A549 (cell line): Measurements from ENCODE around the gene UHRF1. TPM values are rescaled to one million over a fixed set of nuclear protein-coding genes. Genes with fewer than 3 reads are reported as not detected.

Experiments
- ATAC-seq, 2 experiments: fragments of 200-7000 bp in 1 of 2; fragments of >200 bp in 1 of 2; cut with Nextera tagmentation in 1 of 2; cut with Tn5 transposase in 1 of 2; 3 replicates each; pipeline versions ENCODE4 v1.8.0 to v1.9.1; 2018 to 2020; ENCODE audit warnings: mild to moderate bottlenecking in 1 of 2, moderate library complexity in 1 of 2
- CTCF ChIA-PET: fragments of 300-600 bp; sonication (Branson Sonifier 250); formaldehyde crosslinking; extraction: SDS; loops from one replicate; lab custom pipeline; 2021; ENCODE audit warnings: antibody characterized with exemption, inconsistent platforms; lab: Yijun Ruan, JAX
- POLR2A ChIA-PET: fragments of 350-600 bp; formaldehyde crosslinking; extraction: SDS; loops from one replicate; lab custom pipeline; 2021; ENCODE audit warnings: antibody characterized with exemption, inconsistent platforms; lab: Yijun Ruan, JAX
- DNase-seq, 2 experiments: peaks; one replicate each; pipeline versions ENCODE4 v3.0.0 to v3.0.0-alpha.2; 2011 to 2016; ENCODE audit warnings: low read depth in 1 of 2, low spot score in 1 of 2
- FAIRE-seq: peaks from 2 replicates; lab custom pipeline; 2011; peaks lifted over from hg19 to GRCh38; lab: Jason Lieb, UNC
- H3K27ac ChIP-seq, 2 experiments: fragments of >200 bp; sonication (Bioruptor Twin); formaldehyde crosslinking; 3 replicates each; pipeline ENCODE4 v1.5.1; 2016 to 2017
- H3K4me1 ChIP-seq: fragments of >200 bp; sonication (Bioruptor Twin); formaldehyde crosslinking; 3 replicates; pipeline ENCODE4 v1.6.1; 2016
- H3K4me2 ChIP-seq: fragments of >200 bp; sonication (Bioruptor Twin); formaldehyde crosslinking; 3 replicates; pipeline ENCODE4 v1.6.1; 2016
- H3K4me3 ChIP-seq: fragments of >200 bp; sonication (Bioruptor Twin); formaldehyde crosslinking; 3 replicates; pipeline ENCODE4 v1.5.1; 2016
- H3K9me3 ChIP-seq: fragments of >200 bp; sonication (Bioruptor Twin); formaldehyde crosslinking; 3 replicates; pipeline ENCODE4 v1.6.1; 2016
- CEBPB ChIP-seq, 2 experiments: fragments of >200 bp in 1 of 2; sonication (Bioruptor Twin) in 1 of 2; formaldehyde crosslinking in 1 of 2; IDR thresholded peaks; 2 replicates each; pipeline ENCODE4 v1.6.1; 2012 to 2016
- CHD4 ChIP-seq: fragments of 200-600 bp; sonication (generic); IDR thresholded peaks from 2 replicates; pipeline ENCODE4 v1.6.1; 2016; ENCODE audit warnings: antibody characterized with exemption, mild to moderate bottlenecking, borderline replicate concordance
- EHF ChIP-seq: fragments of 250-450 bp; sonication (Bioruptor Pico); IDR thresholded peaks from 2 replicates; pipeline ENCODE4 v1.5.0; 2020; ENCODE audit warnings: mild to moderate bottlenecking
- EP300 ChIP-seq, 2 experiments: fragments of >200 bp; sonication (Bioruptor Twin); formaldehyde crosslinking; IDR thresholded peaks; 2 replicates in 1 of 2; 3 replicates in 1 of 2; pipeline ENCODE4 v1.6.1; 2016 to 2017
- ESRRA ChIP-seq: fragments of 150-350 bp; IDR thresholded peaks from 2 replicates; pipeline ENCODE4 v1.6.1; 2014; ENCODE audit warnings: mild to moderate bottlenecking, low read length, borderline replicate concordance
- FOSL2 ChIP-seq, 2 experiments: fragments of 450-650 bp in 1 of 2; fragments of >200 bp in 1 of 2; sonication (Bioruptor Twin) in 1 of 2; formaldehyde crosslinking; IDR thresholded peaks; 2 replicates each; pipeline versions ENCODE4 v1.5.0 to v1.6.1; 2016 to 2020; ENCODE audit warnings: mild to moderate bottlenecking in 1 of 2, moderate library complexity in 1 of 2
- HDAC2 ChIP-seq: fragments of 200-600 bp; sonication (generic); IDR thresholded peaks from 2 replicates; pipeline ENCODE4 v1.6.1; 2016
- KDM5A ChIP-seq: fragments of 200-600 bp; sonication (generic); IDR thresholded peaks from 2 replicates; pipeline ENCODE4 v1.6.1; 2016; ENCODE audit warnings: antibody characterized with exemption, mild to moderate bottlenecking
- MAFK ChIP-seq: fragments of 450-650 bp; IDR thresholded peaks from 2 replicates; pipeline ENCODE4 v1.6.1; 2014; ENCODE audit not compliant: partially characterized antibody
- MAZ ChIP-seq: fragments of 150-350 bp; IDR thresholded peaks from 2 replicates; pipeline ENCODE4 v1.6.1; 2014; ENCODE audit warnings: antibody characterized with exemption, low read depth, low read length, borderline replicate concordance
- MYC ChIP-seq: IDR thresholded peaks from 2 replicates; pipeline ENCODE4 v1.6.1; 2012; ENCODE audit warnings: mild to moderate bottlenecking, inconsistent platforms, low read length, improper control_type of control experiment, borderline replicate concordance
- PHF8 ChIP-seq: fragments of 200-600 bp; sonication (generic); IDR thresholded peaks from 2 replicates; pipeline ENCODE4 v1.6.1; 2016; ENCODE audit warnings: low read depth, mild to moderate bottlenecking, antibody characterized with exemption, moderate library complexity, borderline replicate concordance
- POLR2A ChIP-seq: IDR thresholded peaks from 2 replicates; pipeline ENCODE4 v1.6.1; 2012; ENCODE audit warnings: mild to moderate bottlenecking, low read length
- RAD21 ChIP-seq, 2 experiments: fragments of >200 bp in 1 of 2; sonication (Bioruptor Twin) in 1 of 2; formaldehyde crosslinking in 1 of 2; IDR thresholded peaks in 1 of 2; conservative IDR thresholded peaks in 1 of 2; 2 replicates in 1 of 2; 3 replicates in 1 of 2; pipeline ENCODE4 v1.6.1; 2012 to 2018; ENCODE audit warnings: inconsistent platforms in 1 of 2
- RARB ChIP-seq: fragments of 250-450 bp; sonication (Bioruptor Pico); IDR thresholded peaks from 2 replicates; pipeline ENCODE4 v1.8.0; 2021; ENCODE audit warnings: mild to moderate bottlenecking, moderate library complexity
- RFX5 ChIP-seq: fragments of 450-650 bp; IDR thresholded peaks from 2 replicates; pipeline ENCODE4 v1.7.1; 2014; ENCODE audit warnings: antibody characterized with exemption, mild to moderate bottlenecking, moderate library complexity
- SMC3 ChIP-seq: fragments of >200 bp; sonication (Bioruptor Twin); formaldehyde crosslinking; IDR thresholded peaks from 3 replicates; pipeline ENCODE4 v1.6.1; 2018; ENCODE audit warnings: inconsistent platforms
- TFCP2L1 ChIP-seq: fragments of 250-450 bp; sonication (Bioruptor Pico); IDR thresholded peaks from 2 replicates; pipeline ENCODE4 v1.5.0; 2021; ENCODE audit warnings: mild to moderate bottlenecking
- ZNF302 ChIP-seq: fragments of 250-450 bp; sonication (Bioruptor Pico); IDR thresholded peaks from 2 replicates; pipeline ENCODE4 v1.9.0; 2021; ENCODE audit warnings: inconsistent platforms, mild to moderate bottlenecking, moderate library complexity
- ZSCAN20 ChIP-seq: fragments of 250-450 bp; sonication (Bioruptor Pico); IDR thresholded peaks from 2 replicates; pipeline ENCODE4 v1.8.0; 2022; ENCODE audit warnings: mild to moderate bottlenecking, moderate library complexity
- WGBS: methylation state at CpG from one replicate; pipeline ENCODE4 v1.1.6; 2017; ENCODE audit errors: missing lambda C conversion rate; 5-methylcytosine and 5-hydroxymethylcytosine counted together
- polyA plus RNA-seq, 4 experiments: library from polyadenylated mRNA; depleted of rRNA in 3 of 4; stranded (reverse); fragments of >200 nt; fragmentation: RNase III in 1 of 4; extraction: RNeasy Plus Mini Kit Qiagen cat#74134 plus additional on column Dnase treatment in 1 of 4; gene quantifications; 2 replicates in 3 of 4; 3 replicates in 1 of 4; pipeline ENCODE4 v1.2.3, GENCODE V29; 2011 to 2017
- TF ChIP-seq, protein P1 (sequence below): fragments of >200 bp; sonication (Bioruptor Twin); formaldehyde crosslinking; IDR thresholded peaks from 3 replicates; pipeline ENCODE4 v1.6.1; 2016
- TF ChIP-seq, protein P2 (sequence below): IDR thresholded peaks from 2 replicates; pipeline ENCODE4 v1.6.1; 2012

UHRF1 gene
- polyA plus RNA-seq, 2 of the 4 experiments (the other 2 are of a cell fraction) = 7.2 to 52.3 TPM

GRCh38 chr19:4930664-4931063 is 21.4 kb downstream of the UHRF1 start:
- H3K9me3 ChIP-seq = no peaks in the 10 kb centered on the region
- ATAC-seq (no peak), FAIRE-seq (no peak), DNase-seq (no peak)
- peaks cover 11% of the 10 kb centered on the region; the same call in 2 of the 3 replicates for H3K4me1 ChIP-seq
- H3K27ac ChIP-seq = no peak overlapping the region
- ChIA-PET CTCF (interaction anchor here (0.6 kb wide), 1 partner anchor 58 kb away, joined by 3 read pairs; no protein-coding TSS in a partner anchor), POLR2A (no interaction called here)
- TF ChIP-seq RARB (CRISPR knock-in tag) (no peak), PHF8 (no peak), FOSL2 (IDR thresholded peaks at IDR 0.05) (no peak), FOSL2 (CRISPR knock-in tag; IDR thresholded peaks at IDR 0.05) (no peak), TFCP2L1 (CRISPR knock-in tag) (no peak), RAD21 (conservative IDR thresholded peaks at IDR 0.05 in 1 of 2, IDR thresholded peaks at IDR 0.05 in 1 of 2) (no peak), MYC (no peak), ZSCAN20 (CRISPR knock-in tag) (no peak)
- H3K4me3 ChIP-seq = no peak overlapping the region
- no peak overlapping the region for H3K4me2 ChIP-seq
- 92% methylated on average over 19 of the region's 28 CpGs for WGBS

GRCh38 chr19:4932711-4933110 is 23.4 kb downstream of the UHRF1 start:
- ATAC-seq = no peak

DNA sequence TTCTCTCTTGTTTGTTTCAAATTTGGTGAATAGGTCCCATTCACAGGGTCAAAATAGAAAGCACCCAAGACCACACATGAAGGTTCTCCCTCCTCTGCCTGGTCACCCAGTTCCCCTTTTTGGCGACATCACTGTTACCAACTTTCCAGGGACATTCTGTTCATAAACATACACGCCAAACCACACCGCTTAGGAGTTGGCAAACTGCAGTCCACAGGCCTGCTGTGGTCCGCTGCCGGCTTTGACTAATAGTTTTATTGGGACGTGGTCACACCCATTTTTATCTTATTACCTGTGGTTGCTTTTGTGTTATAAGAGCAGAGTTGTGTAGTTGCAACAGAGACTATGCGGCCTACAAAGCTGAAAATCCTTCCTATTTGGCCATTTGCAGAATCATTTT is 24.2 kb downstream of the UHRF1 start:
- DNase-seq = no peak
- 82% methylated on average over 7 of the region's 7 CpGs for WGBS
- ChIA-PET POLR2A (no interaction called here), CTCF (interaction anchor here (0.8 kb wide), 1 partner anchor 21 kb away, joined by 3 read pairs; no protein-coding TSS in a partner anchor)
- no peak for TF ChIP-seq KDM5A
- TF ChIP-seq, protein P1, sequence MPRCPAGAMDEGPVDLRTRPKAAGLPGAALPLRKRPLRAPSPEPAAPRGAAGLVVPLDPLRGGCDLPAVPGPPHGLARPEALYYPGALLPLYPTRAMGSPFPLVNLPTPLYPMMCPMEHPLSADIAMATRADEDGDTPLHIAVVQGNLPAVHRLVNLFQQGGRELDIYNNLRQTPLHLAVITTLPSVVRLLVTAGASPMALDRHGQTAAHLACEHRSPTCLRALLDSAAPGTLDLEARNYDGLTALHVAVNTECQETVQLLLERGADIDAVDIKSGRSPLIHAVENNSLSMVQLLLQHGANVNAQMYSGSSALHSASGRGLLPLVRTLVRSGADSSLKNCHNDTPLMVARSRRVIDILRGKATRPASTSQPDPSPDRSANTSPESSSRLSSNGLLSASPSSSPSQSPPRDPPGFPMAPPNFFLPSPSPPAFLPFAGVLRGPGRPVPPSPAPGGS = no peak
- no peak for TF ChIP-seq RARB (CRISPR knock-in tag)
- no peak for TF ChIP-seq RFX5
- TF ChIP-seq MAZ = no peak
- TF ChIP-seq POLR2A = no peak
- TF ChIP-seq, protein P2, sequence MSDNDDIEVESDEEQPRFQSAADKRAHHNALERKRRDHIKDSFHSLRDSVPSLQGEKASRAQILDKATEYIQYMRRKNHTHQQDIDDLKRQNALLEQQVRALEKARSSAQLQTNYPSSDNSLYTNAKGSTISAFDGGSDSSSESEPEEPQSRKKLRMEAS = no peak
- no peak for TF ChIP-seq RAD21 (conservative IDR thresholded peaks at IDR 0.05 in 1 of 2, IDR thresholded peaks at IDR 0.05 in 1 of 2)
- TF ChIP-seq CHD4 = no peak
- no peak for TF ChIP-seq MYC
- no peak for TF ChIP-seq ESRRA
- TF ChIP-seq CEBPB (IDR thresholded peaks at IDR 0.05) = no peak
- no peak for TF ChIP-seq ZSCAN20 (CRISPR knock-in tag)
- TF ChIP-seq EP300 (IDR thresholded peaks at IDR 0.05) = no peak
- no peak for TF ChIP-seq HDAC2
- no peaks in the 10 kb centered on the region for H3K9me3 ChIP-seq
- H3K4me1 ChIP-seq = no peaks in the 10 kb centered on the region
- H3K4me2 ChIP-seq = no peak overlapping the region
- H3K4me3 ChIP-seq = no peak overlapping the region
- FAIRE-seq = no peak
- H3K27ac ChIP-seq = no peak overlapping the region
- ATAC-seq = no peak

More at GRCh38 chr19:4932711-4933110, 23.4 kb downstream of the UHRF1 start:
- WGBS = 100% methylated on average over 12 of the region's 32 CpGs
- no peaks in the 10 kb centered on the region for H3K9me3 ChIP-seq
- no peak overlapping the region for H3K4me2 ChIP-seq
- no peaks in the 10 kb centered on the region; the same call in 2 of the 3 replicates for H3K4me1 ChIP-seq
- DNase-seq (no peak), FAIRE-seq (no peak)
- H3K27ac ChIP-seq = no peak overlapping the region
- TF ChIP-seq SMC3 (no peak), MAFK (no peak), KDM5A (no peak), EHF (CRISPR knock-in tag) (no peak), TFCP2L1 (CRISPR knock-in tag) (no peak), ZNF302 (CRISPR knock-in tag) (no peak)
- no peak overlapping the region for H3K4me3 ChIP-seq
- ChIA-PET CTCF (interaction anchor here (0.8 kb wide), 1 partner anchor 20 kb away, joined by 3 read pairs; no protein-coding TSS in a partner anchor), POLR2A (no interaction called here)
